Pancreas (tissue), 10 donors: Measurements from ENCODE around the gene CDC20. TPM values are rescaled to one million over a fixed set of nuclear protein-coding genes. Genes with fewer than 3 reads are reported as not detected.
A peak's percentile ranks its signal among the peaks of the same experiment; 100 is the strongest.

Source experiments
- ATAC-seq, 4 donors: fragments of 200-7000 bp; cut with Tn5 transposase; one replicate each; pipeline versions ENCODE4 v1.8.0 to v1.9.1; 2020; ENCODE audit warnings: mild to moderate bottlenecking in 4 of 4, moderate library complexity in 4 of 4
- DNase-seq, 6 donors: peaks; one replicate each; pipeline ENCODE4 v3.0.0-alpha.2; 2020
- FAIRE-seq: peaks from 2 replicates; lab custom pipeline; 2012; peaks lifted over from hg19 to GRCh38; lab: Jason Lieb, UNC
- H3K27ac ChIP-seq, 4 donors: fragments of 200-600 bp; sonication (generic); 1 replicate in 3 of 4; 2 replicates in 1 of 4; pipeline versions ENCODE4 v1.5.0 to v1.8.0; 2020
- H3K27me3 ChIP-seq, 4 donors: fragments of 200-600 bp; one replicate each; pipeline ENCODE4 v1.8.0; 2021
- H3K36me3 ChIP-seq, 3 donors: fragments of 200-600 bp; sonication (generic) in 1 of 3; one replicate each; pipeline versions ENCODE4 v1.5.0 to v1.8.0; 2020 to 2021
- H3K4me1 ChIP-seq, 3 donors: fragments of 200-600 bp; one replicate each; pipeline ENCODE4 v1.8.0; 2021
- H3K4me3 ChIP-seq, 4 donors: fragments of 200-600 bp; sonication (generic) in 2 of 4; one replicate each; pipeline versions ENCODE4 v1.5.0 to v1.8.0; 2020 to 2021
- H3K9me3 ChIP-seq, 4 donors: fragments of 200-600 bp; one replicate each; pipeline ENCODE4 v1.8.0; 2021
- CTCF ChIP-seq, 4 donors: fragments of 200-600 bp; sonication (generic) in 3 of 4; IDR thresholded peaks; one replicate each; pipeline versions ENCODE4 v1.5.0 to v1.8.0; 2021; ENCODE audit warnings: antibody characterized with exemption in 4 of 4
- WGBS, 2 donors: extraction: QIAGEN DNeasy Blood & Tissue Kit; methylation state at CpG; one replicate each; pipeline ENCODE4 v1.1.7; 2013; 5-methylcytosine and 5-hydroxymethylcytosine counted together
- intact Hi-C, 3 donors: fragments of 100-400 bp; cut with DNase I; formaldehyde crosslinking; loops; one replicate each; pipeline versions ENCODE4 v1.11.1 to v1.14.2; 2022
- polyA plus RNA-seq, 2 donors: library from polyadenylated mRNA; stranded (reverse); fragments of 200-250 nt; gene quantifications; one replicate each; pipeline ENCODE4 v1.2.3, GENCODE V29; 2013
- total RNA-seq, 6 donors: library from RNA; stranded (reverse); fragmentation: NEBNext Ultra II Directional in 4 of 6; extraction: Animal tissue kit (Norgen Biotek cat#: 25700) in 4 of 6; gene quantifications; one replicate each; pipeline versions ENCODE4 v1.2.1 to v1.2.4, GENCODE V29; 2021 to 2023
- donor health status: healthy with polysubstance abuse.
- donor health status: DM: no; HTN: no; CAD: no; lungs with moderate emphysema.
- donor health status: DM: no; HTN: no; CAD: no.
- donor health status: control.
- donor health status: control.
- donor health status: Bipolar disorder and iron deficiency.
- donor health status: DM: yes; HTN: yes; CAD: no.
- donor health status: DM: no; HTN: no; CAD: no.
- donor health status: DM: no; HTN: no; CAD: no.
- donor health status: DM: yes; HTN: yes; CAD: no.

Gene CDC20
- total and polyA plus RNA-seq, 8 donors, result 0.12 to 1.8 (median 0.52) TPM

- H3K27ac ChIP-seq, result no peak overlapping the region
- no peak for DNase-seq
- no peak for FAIRE-seq
- no peak for ATAC-seq
- H3K27me3 ChIP-seq, result no peaks in the 10 kb centered on the region
- no peaks in the 10 kb centered on the region for H3K9me3 ChIP-seq
- intact Hi-C loops, result no loop called here
- 61 to 62% methylated on average over 4 of the region's 4 CpGs for WGBS, 2 donors
- TF ChIP-seq CTCF (IDR thresholded peaks at IDR 0.05), result no peak
- no peaks in the 10 kb centered on the region for H3K36me3 ChIP-seq
- H3K4me1 ChIP-seq, result peaks cover 0 to 4% (median 0%) of the 10 kb centered on the region in 3 donors
- H3K4me3 ChIP-seq, result no peak overlapping the region
Measured at GRCh38 chr1:43344267-43344850, 14.4 kb upstream of the CDC20 start.

DNA sequence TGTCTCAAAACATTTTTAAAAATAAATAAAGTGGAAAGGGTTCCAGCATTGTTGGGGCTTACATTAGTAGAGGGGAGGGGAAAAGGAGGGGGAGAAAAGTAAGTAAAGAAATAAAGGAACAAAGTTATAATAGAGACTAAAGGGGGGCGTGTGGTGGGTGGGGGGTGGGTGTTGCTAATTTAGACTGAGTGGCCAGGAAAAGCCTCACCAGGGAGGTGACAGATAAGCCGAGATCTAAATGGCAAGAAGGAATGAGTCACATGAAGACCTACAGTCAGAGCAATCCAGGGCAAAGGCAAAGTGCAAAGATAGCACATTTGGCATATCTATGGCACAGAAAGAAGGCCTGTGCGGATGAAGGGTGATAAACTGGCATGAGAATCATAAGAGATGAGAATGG lies 13.7 kb upstream of the CDC20 start:
- no peaks in the 10 kb centered on the region for H3K27me3 ChIP-seq
- no peak for ATAC-seq
- no peak overlapping the region for H3K4me3 ChIP-seq
- no peak overlapping the region for H3K27ac ChIP-seq
- no peak for DNase-seq
- peaks cover 0 to 9% (median 0%) of the 10 kb centered on the region in 3 donors for H3K4me1 ChIP-seq
- H3K9me3 ChIP-seq, result no peaks in the 10 kb centered on the region
- 47 to 63% methylated on average over 3 of the region's 3 CpGs for WGBS, 2 donors
- intact Hi-C loops, result no loop called here
- FAIRE-seq, result no peak
- no peaks in the 10 kb centered on the region for H3K36me3 ChIP-seq
- no peak for TF ChIP-seq CTCF (IDR thresholded peaks at IDR 0.05)

GRCh38 chr1:43346636-43347035 lies 12.1 kb upstream of the CDC20 start:
- intact Hi-C loops, result no loop called here
- no peak for TF ChIP-seq CTCF (IDR thresholded peaks at IDR 0.05)
- H3K27ac ChIP-seq, result no peak overlapping the region
- no peaks in the 10 kb centered on the region for H3K36me3 ChIP-seq
- no peak for DNase-seq
- H3K27me3 ChIP-seq, result no peaks in the 10 kb centered on the region
- peaks cover 0 to 10% (median 0%) of the 10 kb centered on the region in 3 donors for H3K4me1 ChIP-seq
- H3K9me3 ChIP-seq, result no peaks in the 10 kb centered on the region
- WGBS, 2 donors, result 86 to 87% methylated on average over 5 of the region's 5 CpGs
- ATAC-seq, result no peak
- no peak for FAIRE-seq
- no peak overlapping the region for H3K4me3 ChIP-seq

DNA sequence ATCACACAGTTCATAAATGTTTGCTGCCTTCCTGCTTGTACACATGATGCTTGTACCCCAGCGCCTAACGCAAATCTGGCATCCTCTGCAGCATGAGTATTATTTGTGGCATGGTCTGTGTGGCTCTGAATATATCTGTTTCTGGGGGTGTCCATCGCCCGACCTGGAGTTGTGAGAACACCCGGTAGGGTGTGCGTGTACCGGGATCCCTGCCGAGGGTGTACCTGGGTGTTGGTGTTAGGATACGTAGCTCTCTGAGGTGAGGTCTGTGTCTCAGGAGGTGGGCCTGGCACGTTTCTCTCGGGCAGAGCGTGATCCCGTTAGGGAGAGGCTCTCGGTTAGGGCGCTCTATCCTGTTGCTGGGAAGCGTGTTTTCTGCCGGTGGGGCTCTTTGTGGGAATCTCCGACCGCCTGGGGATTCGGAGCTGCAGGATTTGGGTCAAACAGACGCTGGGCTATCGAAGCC lies 10.4 kb upstream of the CDC20 start:
- DNase-seq (no peak), ATAC-seq (peak; percentile 33 to 56 (median 46)), FAIRE-seq (no peak)
- peaks cover 0 to 10% (median 0%) of the 10 kb centered on the region in 3 donors for H3K4me1 ChIP-seq
- TF ChIP-seq CTCF (IDR thresholded peaks at IDR 0.05), result no peak
- intact Hi-C loops, result no loop called here
- no peaks in the 10 kb centered on the region for H3K27me3 ChIP-seq
- H3K4me3 ChIP-seq, result peak overlapping the region; percentile 39 to 60 (median 53)
- no peaks in the 10 kb centered on the region for H3K9me3 ChIP-seq
- 9 to 12% methylated on average over 22 of the region's 22 CpGs for WGBS, 2 donors
- no peaks in the 10 kb centered on the region for H3K36me3 ChIP-seq
- peak overlapping the region; percentile 99 to 100 (median 100) for H3K27ac ChIP-seq
